IPS-15b (cell line): ENCODE measurements around the gene HPSE.
A peak's percentile ranks its signal among the peaks of the same experiment; 100 is the strongest.

Experiments
- H3K27me3 ChIP-seq: one replicate; pipeline ENCODE4 v1.6.1; 2013; ENCODE audit warnings: low read length; ENCODE audit not compliant: control insufficient read depth, insufficient read depth
- H3K36me3 ChIP-seq: one replicate; pipeline ENCODE4 v1.6.1; 2013; ENCODE audit warnings: low read length; ENCODE audit not compliant: control insufficient read depth, insufficient read depth
- H3K4me1 ChIP-seq: one replicate; pipeline ENCODE4 v1.6.1; 2013; ENCODE audit warnings: mild to moderate bottlenecking, low read length; ENCODE audit not compliant: control insufficient read depth, insufficient read depth
- H3K4me3 ChIP-seq: one replicate; pipeline ENCODE4 v1.5.1; 2013; ENCODE audit warnings: low read depth, low read length
- H3K9ac ChIP-seq: one replicate; pipeline ENCODE4 v1.6.1; 2013; ENCODE audit warnings: low read depth, mild to moderate bottlenecking, low read length
- H3K9me3 ChIP-seq: one replicate; pipeline ENCODE4 v1.6.1; 2013; ENCODE audit warnings: mild to moderate bottlenecking, low read length; ENCODE audit not compliant: control insufficient read depth, insufficient read depth

The HPSE gene

DNA sequence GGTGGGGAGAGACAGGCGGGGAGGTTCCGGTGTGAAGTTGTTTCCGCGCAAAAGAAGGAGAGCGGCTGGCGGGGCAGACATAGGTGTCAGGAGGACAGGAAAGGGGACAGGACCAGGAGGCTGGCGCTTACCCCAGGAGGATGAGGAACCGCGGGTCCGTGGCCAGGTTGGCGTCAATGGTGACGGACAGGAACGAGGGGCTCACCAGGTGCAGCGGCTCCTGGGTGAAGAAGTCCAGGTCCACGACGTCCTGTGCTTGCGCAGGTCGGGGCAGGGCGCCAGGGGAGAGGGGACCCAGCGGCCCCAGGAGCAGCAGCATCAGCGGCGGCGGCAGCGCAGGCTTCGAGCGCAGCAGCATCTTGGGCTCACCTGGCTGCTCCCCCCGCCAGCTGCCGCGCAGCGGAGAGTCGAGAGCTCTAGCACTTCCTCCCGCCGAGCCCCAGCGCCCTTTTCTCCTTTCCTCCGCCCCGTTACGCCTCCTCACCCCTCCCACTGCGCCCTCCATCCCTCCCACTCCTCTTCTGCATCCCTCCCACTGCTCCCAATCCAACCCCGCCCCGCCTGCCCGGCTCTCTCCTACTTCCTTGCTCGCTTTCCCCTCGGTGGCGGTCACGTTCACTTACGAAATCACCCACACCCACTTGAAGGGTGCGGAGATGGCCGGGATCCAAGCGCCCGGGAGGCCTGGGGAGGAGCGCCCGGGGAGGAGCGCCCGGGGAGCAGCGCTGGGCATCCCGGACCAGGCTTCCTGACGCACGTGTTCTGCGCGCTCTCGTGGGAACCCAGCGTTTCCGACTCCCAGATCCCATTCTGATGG, at the start of gene HPSE:
HPSE (minus strand) TSS at position 424 of the 817 bp plus-strand sequence; CDS start at position 358, 66 bp downstream.
- Histone ChIP-seq H3K36me3 (no peaks in the 10 kb centered on the region), H3K27me3 (peaks cover 47% of the 10 kb centered on the region), H3K9ac (no peak within 1 kb of the TSS), H3K4me3 (peak within 1 kb of the TSS; percentile 83), H3K9me3 (no peaks in the 10 kb centered on the region), H3K4me1 (peaks cover 3% of the 10 kb centered on the region)

DNA sequence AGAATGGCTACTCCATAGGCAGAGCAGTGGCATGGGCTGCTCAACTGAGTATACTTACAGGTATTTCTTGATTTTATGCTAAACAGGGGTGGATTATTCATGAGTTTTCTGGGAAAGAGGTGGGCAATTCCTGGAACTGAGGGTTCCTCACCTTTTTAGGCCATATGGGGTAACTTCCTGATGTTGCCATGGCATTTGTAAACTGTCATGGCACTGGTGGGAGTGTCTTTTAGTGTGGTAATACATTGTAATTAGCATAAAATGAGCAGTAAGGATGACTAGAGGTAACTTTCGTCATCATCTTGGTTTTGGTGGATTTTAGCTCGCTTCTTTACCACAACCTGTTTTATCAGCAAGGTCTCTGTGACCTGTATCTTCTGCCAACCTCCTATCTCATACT, 48.2 kb upstream of the HPSE start:
- Histone ChIP-seq H3K9me3 (peaks cover 8% of the 10 kb centered on the region), H3K4me1 (peaks cover 6% of the 10 kb centered on the region), H3K4me3 (no peak overlapping the region), H3K9ac (no peak overlapping the region), H3K36me3 (no peaks in the 10 kb centered on the region), H3K27me3 (peaks cover 6% of the 10 kb centered on the region)

DNA sequence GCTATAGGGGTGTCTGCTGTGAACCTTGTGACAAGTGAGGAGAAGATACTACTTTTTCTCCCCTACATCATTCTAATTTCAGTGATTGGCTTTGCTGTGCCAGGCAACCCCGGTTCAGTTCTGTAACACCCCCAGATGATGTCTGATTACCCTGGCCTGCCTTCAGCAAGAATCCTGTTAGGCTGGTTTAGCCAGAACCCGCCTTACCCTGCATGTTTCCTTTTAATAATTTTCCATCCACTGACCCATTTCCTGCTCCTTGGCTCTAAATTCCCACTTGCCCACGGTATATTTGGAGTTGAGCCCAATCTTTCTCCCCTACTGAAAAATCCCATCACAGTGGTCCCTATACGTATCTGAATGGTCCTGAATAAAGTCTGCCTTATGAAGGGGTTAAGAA, 46.5 kb upstream of the HPSE start:
- Histone ChIP-seq H3K9ac (no peak overlapping the region), H3K36me3 (no peaks in the 10 kb centered on the region), H3K4me3 (no peak overlapping the region), H3K9me3 (peaks cover 8% of the 10 kb centered on the region), H3K4me1 (no peaks in the 10 kb centered on the region), H3K27me3 (peaks cover 3% of the 10 kb centered on the region)

DNA sequence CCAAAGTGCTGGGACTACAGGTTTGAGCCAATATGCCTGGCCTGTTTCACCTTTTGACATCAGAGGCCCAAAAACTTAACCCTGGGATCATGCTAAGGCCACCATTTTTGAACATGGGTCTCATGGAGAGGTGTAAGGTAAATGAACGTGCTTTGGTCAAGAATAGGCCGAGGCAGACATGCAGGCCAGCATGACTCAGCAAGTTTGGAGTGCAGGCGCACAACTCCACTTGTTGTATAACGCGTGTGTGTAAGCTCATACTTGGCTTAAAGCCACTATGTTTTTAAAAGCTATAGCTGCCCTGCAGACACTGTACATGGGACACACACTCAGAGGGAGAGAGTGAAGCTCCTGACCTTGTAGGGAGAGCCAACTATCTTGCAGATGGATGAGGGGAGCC, 43.8 kb upstream of the HPSE start:
- Histone ChIP-seq H3K9ac (no peak overlapping the region), H3K4me1 (no peaks in the 10 kb centered on the region), H3K36me3 (no peaks in the 10 kb centered on the region), H3K27me3 (peaks cover 3% of the 10 kb centered on the region), H3K9me3 (peaks cover 8% of the 10 kb centered on the region), H3K4me3 (no peak overlapping the region)

DNA sequence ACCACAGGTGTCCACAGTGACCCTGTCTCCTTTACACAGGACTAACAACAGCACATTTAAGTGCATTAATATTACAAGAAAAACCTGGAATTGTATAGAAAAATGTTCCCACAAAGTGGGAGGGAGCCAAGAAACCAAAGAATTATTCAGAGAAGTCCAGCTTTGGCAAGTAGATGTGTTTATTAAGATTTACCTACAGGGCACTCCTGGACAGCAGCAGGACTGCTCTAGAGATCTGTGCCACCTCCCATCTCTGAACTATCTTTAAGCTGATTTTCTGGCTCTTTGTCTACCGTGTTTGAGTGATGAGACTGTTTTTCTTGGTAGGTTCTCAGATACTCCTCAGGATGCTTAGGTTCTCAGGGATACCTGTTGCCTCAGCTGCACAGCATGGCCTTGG, 38.3 kb upstream of the HPSE start:
- no peaks in the 10 kb centered on the region for H3K9me3 ChIP-seq
- no peak overlapping the region for H3K4me3 ChIP-seq
- H3K9ac ChIP-seq, result no peak overlapping the region
- H3K36me3 ChIP-seq, result no peaks in the 10 kb centered on the region
- no peaks in the 10 kb centered on the region for H3K27me3 ChIP-seq
- no peaks in the 10 kb centered on the region for H3K4me1 ChIP-seq

DNA sequence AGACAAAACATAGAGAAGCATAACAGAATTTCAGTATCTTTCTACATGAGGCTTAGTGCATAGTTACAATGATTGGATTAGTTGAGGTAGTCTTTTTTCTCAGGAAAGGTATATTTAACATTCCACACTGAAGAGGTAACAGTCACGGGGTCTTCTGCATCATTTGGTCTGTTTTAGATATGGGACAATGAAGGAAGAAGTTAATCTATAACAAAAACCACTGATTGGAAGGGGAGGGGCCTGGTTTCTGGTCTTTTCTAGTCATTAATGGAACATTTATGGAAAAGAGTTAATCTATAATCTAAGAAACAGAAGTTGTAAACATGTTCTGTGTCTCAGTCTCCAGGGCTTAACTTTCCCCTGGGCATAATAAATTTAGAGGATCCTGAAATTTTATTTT, 37.3 kb upstream of the HPSE start:
- H3K4me3 ChIP-seq, result no peak overlapping the region
- no peaks in the 10 kb centered on the region for H3K4me1 ChIP-seq
- H3K9ac ChIP-seq, result no peak overlapping the region
- H3K9me3 ChIP-seq, result no peaks in the 10 kb centered on the region
- H3K27me3 ChIP-seq, result no peaks in the 10 kb centered on the region
- H3K36me3 ChIP-seq, result no peaks in the 10 kb centered on the region

DNA sequence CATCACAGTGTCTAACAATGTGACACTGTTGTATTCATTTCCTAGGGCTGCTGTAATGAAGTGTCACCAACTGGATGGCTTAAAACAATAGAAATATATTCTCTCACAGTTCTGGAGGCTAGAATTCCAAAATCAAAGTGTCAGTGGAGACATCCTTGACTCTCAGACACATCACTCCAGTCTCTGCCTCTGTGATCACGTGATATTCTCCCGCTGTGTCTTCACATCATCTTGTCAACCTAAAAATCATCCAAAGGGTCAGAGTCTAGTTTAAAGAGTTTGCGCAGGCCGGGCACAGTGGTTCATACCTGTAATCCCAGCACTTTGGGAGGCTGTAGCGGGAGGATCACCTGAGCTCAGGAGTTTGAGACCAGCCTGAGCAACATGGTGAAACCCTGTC, 36.6 kb upstream of the HPSE start:
- Histone ChIP-seq H3K27me3 (no peaks in the 10 kb centered on the region), H3K4me1 (no peaks in the 10 kb centered on the region), H3K9me3 (no peaks in the 10 kb centered on the region), H3K36me3 (no peaks in the 10 kb centered on the region), H3K9ac (no peak overlapping the region), H3K4me3 (no peak overlapping the region)

DNA sequence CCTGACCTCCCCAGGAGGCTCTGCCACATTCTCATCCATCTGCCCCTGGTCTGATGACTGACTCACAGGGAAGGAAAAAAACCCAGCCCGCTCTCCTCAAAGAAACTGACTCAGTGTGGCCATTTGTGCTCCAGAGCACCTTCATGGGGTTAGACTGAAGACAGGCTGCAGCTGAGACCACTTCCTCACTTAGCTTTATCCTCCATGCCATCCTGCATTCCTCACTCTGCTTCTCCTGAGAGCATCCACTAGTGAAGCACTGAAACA, 35.9 kb upstream of the HPSE start:
- Histone ChIP-seq H3K9ac (no peak overlapping the region), H3K4me1 (no peaks in the 10 kb centered on the region), H3K4me3 (no peak overlapping the region), H3K9me3 (no peaks in the 10 kb centered on the region), H3K36me3 (no peaks in the 10 kb centered on the region), H3K27me3 (no peaks in the 10 kb centered on the region)

DNA sequence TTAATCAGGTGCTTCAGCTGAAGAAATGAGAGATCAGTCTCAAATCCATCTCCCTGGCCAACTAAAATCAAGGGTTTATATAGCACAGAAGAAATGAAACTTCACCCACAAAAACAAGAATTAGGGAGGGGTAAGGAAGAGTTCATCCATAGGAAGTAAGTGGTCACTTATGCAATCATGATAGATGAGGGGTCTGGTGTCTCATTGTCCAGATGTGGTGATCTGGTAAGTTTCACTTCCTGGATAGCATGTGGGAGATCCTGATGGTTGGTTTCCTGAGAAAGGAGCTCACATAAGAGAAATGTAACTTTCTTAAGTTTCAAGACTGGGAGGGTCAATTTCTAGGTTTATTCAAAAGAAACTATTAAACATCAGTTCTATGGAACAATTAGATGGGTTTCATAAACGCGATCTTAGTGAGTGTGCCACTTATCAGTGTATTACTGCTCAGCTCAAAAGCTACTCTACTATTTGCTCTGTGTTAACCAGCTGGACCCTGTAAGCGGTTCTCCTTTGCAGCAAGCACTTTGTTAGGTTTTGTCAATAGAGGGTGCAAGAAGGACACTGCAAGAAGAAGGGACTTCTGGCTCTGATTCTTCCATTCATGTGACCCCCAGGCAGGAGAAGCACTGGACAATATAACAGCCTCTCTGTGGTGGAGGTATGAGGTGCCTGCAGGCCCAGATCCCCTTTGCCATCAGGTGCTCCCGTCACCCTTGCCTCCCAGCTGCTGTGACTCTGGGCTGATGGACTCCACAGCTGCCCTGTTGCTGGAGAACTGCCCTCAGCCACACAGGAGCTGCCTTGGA, 35.4 kb upstream of the HPSE start:
- no peak overlapping the region for H3K9ac ChIP-seq
- H3K4me3 ChIP-seq, result no peak overlapping the region
- H3K9me3 ChIP-seq, result no peaks in the 10 kb centered on the region
- H3K36me3 ChIP-seq, result no peaks in the 10 kb centered on the region
- H3K27me3 ChIP-seq, result no peaks in the 10 kb centered on the region
- no peaks in the 10 kb centered on the region for H3K4me1 ChIP-seq

DNA sequence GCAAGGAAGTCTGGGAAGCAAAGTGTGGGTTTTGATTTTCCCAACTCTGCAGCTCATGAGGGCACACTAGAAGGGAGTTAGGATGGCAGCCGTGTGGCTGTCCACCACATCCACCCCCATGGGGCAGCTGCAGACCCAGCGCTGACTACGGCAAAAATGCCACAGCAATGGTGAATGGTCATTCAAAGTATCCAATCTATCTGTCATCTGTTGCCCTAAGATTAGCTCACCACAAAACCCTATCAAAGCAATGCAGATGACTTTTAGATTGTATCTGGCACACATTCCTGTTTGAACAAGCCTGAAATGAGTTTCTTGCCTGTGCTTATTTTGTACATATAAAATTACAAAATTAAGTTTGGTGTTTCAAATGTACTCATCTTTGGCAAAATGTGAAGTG, 29.7 kb upstream of the HPSE start:
- Histone ChIP-seq H3K27me3 (no peaks in the 10 kb centered on the region), H3K9me3 (no peaks in the 10 kb centered on the region), H3K36me3 (no peaks in the 10 kb centered on the region), H3K9ac (no peak overlapping the region), H3K4me3 (no peak overlapping the region), H3K4me1 (peaks cover 8% of the 10 kb centered on the region)

DNA sequence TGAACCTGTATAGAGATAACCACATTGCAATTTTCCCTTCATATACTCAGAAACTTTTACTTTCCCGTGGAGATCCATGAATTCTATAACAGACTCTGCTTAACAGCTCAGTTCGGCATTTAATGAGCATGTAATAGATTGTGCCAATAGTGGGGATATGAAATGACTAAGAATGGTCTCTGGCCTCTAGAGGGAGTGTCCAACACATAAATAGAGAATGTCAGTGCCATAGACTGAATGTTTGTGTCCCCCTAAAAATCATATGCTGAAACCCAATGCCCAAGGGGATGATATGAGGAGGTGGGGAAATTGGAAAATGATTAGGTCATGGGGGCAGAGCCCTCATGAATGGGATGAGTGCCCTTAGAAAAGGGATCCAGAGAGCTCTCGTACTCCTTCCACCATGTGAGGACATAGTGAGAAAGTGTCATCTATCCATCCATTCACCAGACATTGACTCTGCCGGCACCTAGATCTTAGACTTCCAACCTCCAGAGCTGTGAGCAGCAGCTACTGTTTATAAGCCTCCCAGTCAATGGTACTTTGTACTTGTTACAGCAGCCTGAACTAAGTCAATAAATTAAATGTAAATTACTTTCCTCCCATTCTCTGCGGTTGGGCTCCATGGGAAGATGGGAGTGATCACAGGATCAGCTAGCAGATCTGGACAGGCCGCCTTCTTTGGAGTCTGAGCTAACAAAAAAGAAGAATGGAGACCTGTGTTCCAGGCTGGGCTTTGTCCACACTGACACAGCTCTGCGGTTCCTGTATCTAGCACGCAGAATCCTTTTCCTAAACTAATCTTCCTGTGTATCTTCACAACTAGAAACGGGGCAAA, 28.1 kb upstream of the HPSE start:
- no peak overlapping the region for H3K4me3 ChIP-seq
- H3K9me3 ChIP-seq, result no peaks in the 10 kb centered on the region
- H3K27me3 ChIP-seq, result no peaks in the 10 kb centered on the region
- H3K4me1 ChIP-seq, result peaks cover 8% of the 10 kb centered on the region
- no peaks in the 10 kb centered on the region for H3K36me3 ChIP-seq
- no peak overlapping the region for H3K9ac ChIP-seq
